GM18870 (cell line): ENCODE data around the gene SLC1A3.

ENCODE experiments used
- ATAC-seq: cut with Tn5 transposase; IDR thresholded peaks from one replicate; pipeline ENCODE4 v1.9.1; 2021; ENCODE audit warnings: moderate library complexity; ENCODE audit not compliant: unreplicated experiment

SLC1A3 gene

DNA sequence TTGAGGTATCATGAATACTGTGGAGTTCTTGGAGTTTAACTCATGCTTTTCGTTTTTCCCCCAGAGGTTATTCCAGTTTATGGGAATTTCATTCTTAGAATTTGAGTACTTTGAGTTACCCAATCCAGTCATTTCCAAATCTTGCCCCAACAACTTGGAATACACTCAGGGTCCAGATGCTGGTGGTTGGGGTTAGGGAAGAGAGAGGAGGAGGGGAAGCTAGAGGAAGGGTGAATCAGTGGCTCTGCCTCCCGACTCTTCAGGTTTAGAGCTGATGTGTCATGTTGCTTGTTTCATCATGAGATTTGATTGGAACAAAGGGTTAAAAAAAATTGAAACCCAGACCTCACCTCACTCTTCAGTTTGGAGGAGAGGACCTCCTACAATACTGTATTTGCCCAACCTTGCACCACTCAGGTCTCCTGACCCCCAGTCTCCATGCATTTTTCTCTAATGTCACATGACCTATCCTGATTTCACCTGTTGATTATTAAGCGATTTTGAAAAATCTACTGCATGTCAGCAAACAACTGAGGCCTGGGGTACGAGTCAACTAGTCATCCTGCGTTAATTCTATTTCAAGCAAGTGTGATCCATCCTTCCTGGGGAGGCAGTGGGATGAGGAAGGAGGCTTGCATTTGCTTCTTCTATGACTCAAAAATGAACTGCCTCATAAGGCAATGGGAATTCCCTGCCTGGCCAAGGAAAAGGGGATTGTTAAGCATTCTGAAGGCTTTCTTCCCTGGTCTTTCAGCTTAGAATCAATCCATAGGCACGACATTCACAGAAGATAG, 6.2 kb upstream of the SLC1A3 start:
- no peak for ATAC-seq

DNA sequence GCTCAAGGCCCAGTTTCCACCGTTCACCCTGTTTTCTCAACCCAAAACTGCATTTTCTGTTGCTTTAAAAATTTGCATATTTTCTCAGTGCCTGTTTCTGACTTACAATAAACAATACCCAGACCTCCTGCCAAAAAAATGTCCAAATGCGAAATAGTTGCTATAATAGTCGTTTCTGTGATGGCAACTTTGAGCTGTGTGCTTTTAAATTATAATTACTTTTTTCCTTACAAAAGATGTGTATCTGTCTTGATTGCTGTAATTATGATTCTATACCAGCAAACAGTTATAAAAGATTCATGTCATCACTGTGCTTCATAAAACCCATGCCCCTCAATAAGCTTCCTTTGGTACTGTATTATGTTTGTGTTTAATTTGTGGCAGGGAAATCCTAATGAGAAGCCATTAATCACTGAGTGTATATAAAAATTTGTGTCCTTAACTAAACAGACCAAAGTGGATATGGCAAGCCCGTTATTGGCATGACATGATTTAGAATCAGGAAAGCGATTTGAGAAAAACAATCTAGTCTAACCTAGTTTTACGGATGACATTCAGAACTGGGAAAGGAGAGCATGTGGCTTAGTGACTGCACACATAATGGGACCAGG, 5.4 kb upstream of the SLC1A3 start:
- no peak for ATAC-seq

DNA sequence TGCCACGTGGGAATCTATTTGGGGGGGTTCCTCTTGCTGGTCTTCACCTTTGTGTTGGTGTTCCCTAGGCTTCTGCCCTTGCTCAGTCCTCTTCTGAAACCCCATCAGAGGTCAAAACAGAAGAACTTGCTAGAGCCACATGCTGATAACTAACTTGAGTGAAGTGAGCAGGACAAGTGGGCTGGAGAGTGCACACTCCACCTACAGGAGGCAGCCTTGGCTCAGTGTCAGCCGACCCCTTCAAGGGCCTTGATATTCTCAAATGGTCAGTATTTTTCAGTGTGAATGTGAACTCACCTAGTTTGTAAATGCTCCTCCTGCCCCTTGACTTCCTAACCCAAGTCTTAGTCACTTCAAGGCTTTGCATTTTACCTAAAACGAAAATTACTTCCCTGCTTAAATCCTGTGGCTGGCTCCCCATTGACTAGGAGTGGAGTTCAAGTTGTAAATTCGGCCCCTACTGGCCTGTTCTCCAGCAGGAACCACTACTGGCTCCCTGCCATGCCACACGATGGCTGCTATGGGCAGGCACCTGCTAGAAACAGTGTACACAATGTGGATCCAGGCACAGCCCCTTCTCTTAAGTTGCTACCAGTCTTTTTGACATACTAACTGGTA, 3.6 kb upstream of the SLC1A3 start:
- no peak for ATAC-seq

DNA sequence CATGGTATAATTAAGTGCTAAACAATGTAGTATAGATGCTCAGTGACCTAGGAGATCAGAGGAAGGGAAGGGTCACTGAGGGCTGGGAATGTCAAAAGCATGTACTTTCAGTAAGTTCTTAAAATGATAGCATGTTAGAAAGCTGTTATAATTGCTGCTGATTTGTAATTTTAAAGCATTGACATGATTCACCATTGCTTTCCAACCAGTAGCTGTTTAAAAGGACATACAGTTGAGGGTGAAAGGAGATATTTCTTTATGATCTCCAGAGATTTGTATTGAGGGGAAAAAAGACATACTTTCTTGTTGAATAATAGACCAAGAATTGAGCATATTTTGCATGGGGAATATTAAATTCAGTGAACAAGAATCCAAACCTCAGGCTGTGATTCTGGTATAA, 1.2 kb upstream of the SLC1A3 start:
- ATAC-seq: no peak

DNA sequence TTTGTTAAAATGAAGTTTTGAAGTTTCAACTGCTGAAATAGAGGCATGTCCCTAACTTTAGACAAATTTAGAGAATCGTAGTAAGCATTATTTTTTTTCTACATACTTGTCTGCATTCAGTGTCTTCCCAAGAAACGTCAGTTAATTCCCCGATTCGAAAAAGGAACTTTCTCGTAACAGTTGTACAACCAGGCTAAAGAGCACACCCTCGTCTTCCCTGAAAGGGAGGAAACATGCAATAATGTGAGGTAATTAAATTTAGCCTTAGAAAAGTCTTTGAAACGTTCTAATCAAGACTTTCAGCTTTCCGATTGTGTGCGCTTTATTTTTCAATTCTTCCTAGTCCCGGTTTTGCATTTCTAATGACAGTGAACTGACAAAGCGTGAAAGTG, 374 bp upstream of the SLC1A3 start:
- no peak for ATAC-seq

DNA sequence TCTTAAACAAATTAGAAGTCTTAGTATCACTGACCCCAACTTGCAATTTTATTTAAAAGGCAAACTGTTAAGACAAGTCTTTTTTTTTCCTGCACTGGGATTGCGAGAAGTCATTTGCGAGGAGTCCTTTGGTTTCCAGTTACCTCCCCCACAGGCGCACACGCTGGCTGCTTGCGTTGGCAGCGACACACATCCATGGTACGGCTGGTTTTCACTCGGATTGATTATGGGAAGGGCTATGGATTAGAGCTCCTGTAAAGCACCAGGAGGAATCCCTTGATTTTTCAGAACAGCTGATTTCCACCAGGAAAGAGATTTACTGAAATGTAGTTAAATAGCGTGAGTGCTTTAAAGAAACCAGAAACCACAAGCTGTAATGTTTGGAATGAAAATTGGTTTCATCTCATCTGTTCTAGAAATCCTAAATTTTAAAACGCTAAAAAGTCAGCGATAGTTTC, 737 bp downstream of the SLC1A3 start:
- no peak for ATAC-seq

DNA sequence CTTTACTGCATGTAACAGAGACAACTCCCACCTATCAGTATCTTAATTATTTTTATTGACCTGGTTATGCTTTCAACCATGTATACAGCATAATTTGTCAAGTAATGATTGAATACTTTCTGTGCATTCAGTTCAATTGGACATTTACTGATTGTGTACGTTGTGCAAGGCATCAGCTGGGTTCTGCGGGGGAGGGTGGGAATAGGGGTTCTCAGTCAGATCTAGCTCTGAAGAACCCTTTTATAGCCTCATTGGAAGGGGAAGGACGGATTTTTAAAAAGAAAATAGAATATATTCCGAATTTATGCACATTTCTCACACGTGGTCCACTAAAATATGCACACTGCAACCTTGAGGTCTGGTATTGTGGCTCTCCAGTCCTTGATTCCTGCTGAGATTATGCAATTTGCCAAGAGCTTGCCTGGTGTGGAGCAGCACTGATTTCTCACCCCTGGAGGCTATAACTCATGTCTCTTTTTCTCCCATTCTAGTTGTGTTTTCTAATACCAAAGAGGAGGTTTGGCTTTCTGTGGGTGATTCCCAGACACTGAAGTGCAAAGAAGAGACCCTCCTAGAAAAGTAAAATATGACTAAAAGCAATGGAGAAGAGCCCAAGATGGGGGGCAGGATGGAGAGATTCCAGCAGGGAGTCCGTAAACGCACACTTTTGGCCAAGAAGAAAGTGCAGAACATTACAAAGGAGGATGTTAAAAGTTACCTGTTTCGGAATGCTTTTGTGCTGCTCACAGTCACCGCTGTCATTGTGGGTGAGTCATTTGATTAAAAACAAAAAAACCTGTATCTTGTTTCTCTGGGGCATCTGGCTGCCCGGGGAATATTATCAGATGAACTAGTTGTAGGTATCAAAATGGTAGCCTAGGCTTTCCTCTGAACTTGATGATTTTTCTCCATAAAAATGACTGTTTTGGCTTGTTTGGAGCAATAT, 1.7 kb downstream of the SLC1A3 start:
- ATAC-seq: no peak

DNA sequence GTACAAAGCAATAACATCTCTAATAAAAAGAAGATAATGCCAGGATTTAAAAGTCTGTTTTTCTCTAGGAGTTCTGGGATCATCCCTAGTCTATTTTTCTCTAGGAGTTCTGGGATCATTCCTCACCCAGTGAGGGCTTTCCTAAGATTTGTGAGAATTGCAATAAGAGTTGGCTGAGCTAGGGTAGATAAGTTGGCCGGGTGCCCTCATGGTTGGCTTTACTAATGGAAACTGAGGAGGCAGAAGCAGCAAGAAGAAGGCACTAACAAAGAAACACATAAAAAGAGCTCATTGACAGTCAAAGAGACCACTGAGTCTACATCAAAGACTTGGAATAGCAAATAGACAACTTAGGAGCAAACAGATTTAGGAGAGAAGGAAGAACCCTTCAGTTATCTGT, 4.2 kb downstream of the SLC1A3 start:
- ATAC-seq: no peak

DNA sequence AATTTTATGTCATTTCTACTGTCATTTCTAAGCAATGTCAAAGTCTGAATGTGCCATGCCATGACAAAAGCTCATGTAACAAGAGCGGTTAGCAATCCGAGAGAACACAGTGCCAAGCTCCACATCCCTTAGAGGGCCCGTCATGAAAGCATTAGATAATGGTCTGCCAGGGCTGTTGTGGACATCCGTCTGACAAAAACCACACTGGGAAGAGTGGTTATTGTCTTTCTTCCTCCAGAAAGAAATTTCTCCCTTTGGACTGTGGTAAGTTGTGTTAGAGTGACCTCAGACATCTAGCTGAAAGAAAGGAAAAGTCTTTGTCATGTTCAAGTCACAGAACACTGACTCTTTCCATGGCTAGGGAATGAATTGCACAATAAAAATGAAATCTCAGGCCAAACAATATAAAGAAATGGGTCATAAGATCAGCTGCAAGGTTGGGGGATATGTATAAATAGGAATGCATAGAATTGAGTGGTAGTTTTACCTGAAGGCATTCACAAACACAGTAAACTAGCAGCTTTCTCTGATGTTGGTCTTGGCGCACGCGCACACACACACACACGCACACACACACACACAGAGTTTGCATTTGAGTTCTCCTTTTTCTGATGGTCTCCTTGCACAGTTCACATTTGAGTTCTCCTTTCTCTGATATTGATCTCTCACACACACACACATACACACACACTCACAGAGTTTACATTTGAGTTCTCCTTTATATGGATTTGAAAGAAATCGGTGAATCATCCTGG, 5.3 kb downstream of the SLC1A3 start:
- ATAC-seq: no peak

DNA sequence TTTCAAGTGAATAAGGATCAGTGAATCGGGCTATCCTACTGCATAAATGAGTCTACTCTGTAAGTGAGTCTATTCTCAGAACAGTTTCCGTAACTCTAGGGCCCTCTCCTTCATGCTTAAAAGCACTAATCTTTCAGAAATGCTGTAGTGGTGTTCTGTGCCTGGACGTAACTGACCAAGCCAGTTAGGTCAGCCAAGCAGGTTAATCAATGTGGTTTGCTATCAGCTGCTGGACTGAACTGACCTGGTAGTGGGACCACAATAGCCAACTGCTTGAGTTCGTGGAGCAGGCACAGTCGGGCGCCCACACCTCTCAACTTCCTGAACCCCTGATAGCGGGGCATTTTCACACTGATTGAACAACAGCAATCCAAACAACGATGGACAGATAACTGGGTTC, 6.8 kb downstream of the SLC1A3 start:
- ATAC-seq: no peak

DNA sequence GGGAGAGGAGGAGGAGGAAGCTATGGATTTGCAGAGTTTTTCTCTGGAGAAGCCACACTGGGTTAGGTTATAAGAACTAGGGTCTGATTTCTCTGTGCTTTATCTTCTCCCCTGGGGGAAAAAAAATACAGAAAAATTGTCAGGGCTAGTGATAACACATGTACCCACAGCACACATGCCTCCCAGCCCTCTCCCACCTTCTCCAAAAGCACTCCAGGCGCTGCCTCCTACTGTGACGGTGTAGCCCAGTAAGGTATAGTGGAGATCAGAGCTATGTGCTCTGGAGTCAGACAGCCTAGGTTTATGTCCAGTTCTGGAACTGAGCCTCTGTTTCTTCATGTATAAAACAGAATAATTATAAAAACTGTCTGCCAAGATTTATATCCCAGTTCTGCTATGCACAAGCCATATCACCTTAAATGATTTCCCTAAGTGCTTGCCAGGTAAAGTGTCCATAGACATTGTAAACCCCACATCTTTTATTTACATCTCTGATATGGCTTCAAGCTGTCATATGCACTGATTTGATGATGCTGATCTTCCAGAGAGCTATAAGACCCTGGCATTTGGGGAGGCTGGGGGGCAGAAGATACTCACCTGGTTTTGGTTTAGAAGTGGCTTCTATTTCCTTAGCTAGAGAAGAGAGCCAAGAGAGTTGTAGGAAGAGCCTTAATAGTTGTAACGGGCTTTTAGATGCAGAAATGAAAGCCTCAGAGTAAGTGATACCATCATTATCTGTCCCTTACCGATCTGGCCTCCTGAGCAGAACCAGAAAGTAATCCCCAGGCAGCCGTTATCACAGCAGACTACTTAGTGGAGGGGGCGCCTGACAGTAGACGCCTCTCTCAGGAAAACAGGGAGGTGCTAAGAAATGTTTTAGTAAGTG, 7.6 kb downstream of the SLC1A3 start:
- no peak for ATAC-seq

DNA sequence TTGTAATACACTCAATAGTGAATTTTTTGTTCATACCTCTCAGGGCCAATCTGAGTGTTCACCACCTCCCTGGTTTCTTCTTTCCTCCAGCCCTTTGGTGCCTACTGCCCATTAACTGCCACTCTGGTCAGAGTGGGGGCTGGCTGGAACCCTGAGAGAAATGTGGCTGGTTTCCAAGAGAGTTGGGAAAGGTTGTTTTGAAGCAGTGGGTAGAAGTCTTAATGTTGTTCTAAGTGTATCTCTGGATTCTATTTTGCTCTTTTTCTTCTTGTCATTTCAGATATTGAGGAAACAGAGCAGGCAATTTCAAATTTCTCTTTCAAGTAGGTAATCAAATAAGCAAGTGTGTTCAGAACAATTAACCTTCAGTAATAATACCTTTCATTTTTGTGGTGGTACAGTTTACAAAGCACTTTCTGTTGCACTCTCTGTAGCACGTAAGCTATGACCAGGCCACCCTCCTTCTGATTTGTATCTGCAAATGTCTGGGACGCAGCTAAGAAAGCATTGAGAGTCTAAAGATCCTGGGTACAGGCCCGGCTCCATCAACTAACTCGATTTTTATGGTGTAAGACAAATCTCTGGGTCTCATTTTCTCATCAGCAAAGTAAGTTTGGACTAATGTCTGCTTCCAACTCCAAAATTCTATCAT, 8.4 kb downstream of the SLC1A3 start:
- ATAC-seq: no peak

DNA sequence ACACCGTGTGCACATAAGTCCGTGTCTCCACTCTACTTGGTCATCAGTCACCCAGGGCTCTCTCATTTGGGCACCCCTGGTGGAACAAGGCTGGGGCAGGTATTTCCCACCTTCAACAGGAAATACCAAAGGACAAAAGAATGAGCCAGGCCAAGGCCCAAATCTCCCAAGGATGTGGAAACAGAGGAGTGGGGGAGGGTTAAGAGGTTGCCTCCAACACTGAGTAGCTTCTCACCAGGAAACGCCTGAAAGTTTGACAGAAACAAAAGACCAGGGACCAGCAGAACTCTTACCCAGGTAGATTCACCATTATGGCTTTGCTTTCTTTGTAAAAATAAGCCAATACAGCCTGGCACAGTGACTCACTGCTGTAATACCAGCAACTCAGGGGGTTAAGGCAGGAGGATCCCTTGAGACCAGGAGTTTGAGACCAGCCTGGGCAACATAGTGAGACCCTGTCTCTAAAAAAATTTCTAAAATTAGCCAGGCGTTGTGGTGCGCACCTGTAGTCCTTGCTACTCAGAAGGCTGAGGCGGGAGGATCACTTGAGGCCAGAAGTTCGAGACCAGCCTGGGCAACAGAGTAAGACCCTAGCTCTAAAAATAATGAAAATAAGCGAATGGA, 12.7 kb downstream of the SLC1A3 start:
- ATAC-seq: no peak

DNA sequence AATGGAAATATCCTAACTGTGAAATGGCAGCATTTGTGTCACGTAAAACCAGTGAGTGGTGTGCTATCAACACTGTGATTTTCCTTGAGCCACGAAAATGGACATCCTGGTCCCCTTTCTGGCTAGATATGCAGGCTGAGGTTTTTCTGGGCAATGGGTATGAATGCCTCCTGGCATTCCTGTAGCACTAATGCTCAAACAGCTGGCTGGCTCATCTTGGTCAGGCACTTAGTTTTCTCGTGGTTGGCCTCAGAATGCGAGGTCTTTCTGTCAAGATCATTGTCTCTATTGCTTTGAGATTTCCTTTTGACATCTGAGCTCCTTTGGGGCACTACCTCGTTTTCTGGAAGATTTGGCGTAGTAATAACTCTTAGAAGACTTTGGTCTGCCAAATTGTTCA, 15.6 kb downstream of the SLC1A3 start:
- ATAC-seq: no peak

DNA sequence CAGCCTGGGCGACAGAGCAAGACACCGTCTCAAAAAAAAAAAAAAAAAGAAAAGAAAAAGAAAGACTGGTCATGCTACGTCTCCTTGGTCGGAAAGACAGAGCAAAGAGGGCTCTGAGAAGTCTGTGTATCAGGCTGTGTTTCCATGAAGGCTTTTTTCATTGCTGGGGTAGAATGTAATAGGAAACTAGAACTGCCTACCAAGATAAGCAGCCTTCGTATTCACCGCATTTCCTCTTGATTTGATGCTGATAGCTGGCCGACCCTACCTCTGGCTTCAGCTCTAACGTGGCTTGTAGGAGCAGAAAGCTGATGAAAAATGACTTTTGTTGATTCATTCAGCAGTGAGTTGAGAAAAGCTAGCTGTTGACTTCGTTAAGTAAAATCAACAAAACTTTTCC, 17.4 kb downstream of the SLC1A3 start:
- no peak for ATAC-seq

DNA sequence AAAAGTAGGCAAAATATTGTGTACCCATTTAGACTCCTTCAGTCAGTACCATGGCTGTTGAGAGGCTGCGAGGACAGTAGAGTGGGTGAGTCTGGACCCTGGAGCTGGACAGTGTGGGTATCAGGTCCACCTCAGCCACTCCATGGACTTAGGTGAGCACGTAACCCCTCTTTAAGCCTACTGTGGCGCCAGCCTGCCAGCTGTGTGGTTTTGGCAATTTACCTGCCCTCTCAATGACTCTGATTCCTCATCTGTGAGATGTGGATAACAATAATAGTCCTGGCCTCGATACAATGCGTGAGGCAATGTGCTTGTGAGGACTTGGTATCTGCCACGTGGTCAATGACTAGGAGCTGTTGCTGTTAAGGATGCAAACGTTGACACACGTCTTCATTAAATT, 17.9 kb downstream of the SLC1A3 start:
- no peak for ATAC-seq

DNA sequence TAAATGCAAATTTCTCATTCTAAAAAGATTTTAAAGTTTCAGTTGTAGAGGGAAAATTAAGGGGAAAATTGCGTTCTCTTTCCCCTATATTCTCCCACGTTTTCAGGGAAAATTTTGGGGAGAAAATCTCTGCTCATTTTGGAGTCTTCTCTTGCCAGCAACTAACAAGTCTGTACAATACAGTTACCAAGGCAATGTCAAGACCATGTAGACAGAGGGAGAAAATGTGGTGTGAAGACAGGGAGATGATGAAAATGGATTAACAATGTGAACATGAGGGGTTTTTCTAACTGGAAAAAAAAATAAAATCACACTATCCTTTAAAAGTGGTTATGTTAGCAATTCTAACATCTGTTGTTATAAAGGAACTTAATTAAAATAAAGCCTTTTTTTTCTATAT, 22.3 kb downstream of the SLC1A3 start:
- ATAC-seq: no peak

DNA sequence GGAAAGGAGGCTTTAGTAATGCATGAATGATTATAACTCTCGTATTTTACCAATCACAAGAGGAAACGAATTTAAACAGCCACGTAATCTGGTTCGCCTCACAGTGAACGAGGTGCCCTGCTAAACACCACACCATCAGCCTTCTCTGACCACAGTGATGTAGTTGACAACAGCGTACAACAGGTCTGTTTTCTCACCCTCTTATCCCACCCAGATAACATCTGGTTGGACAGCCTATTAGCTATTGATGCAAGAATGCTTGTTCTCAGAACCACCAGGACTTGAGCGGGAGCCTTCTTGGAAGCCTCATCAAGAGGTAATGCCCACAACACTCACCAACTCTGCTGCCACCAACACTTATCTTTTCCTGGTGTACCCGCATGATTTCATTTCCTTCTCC, 23.3 kb downstream of the SLC1A3 start:
- no peak for ATAC-seq
